ENCODE data around the gene NYAP1.

NYAP1 gene

GRCh38 chr7:100478958-100479660 lies 4.6 kb upstream of the NYAP1 start, which contains the start of gene TSC22D4:
Gene TSC22D4 (minus strand): TSS chr7:100479214. CDS start chr7:100478038, 1,176 bp downstream.
- TF ChIP-seq CTCF (IDR thresholded peaks at IDR 0.05) = no peak
- H3K36me3 Mint-ChIP-seq (ENCODE audit: low read depth) = no peaks in the 10 kb centered on the region
- peak within 1 kb of the TSS; percentile 98 for H3K4me3 Mint-ChIP-seq
- peaks cover 53% of the 10 kb centered on the region for H3K4me1 Mint-ChIP-seq
- H3K9me3 Mint-ChIP-seq = no peaks in the 10 kb centered on the region
- DNase-seq = peak; percentile 90
- H3K27ac Mint-ChIP-seq = peak within 1 kb of the TSS; percentile 96
- H3K27me3 Mint-ChIP-seq (ENCODE audit: low read depth, poor library complexity) = peaks cover 9% of the 10 kb centered on the region

GRCh38 chr7:100481466-100481865 lies 2.3 kb upstream of the NYAP1 start:
- no peak for TF ChIP-seq CTCF (IDR thresholded peaks at IDR 0.05)
- H3K9me3 Mint-ChIP-seq = no peaks in the 10 kb centered on the region
- H3K4me1 Mint-ChIP-seq = peaks cover 62% of the 10 kb centered on the region
- peak overlapping the region; percentile 53 for H3K4me3 Mint-ChIP-seq
- H3K27me3 Mint-ChIP-seq (ENCODE audit: low read depth, poor library complexity) = peaks cover 16% of the 10 kb centered on the region
- DNase-seq = no peak
- no peak overlapping the region for H3K27ac Mint-ChIP-seq
- no peaks in the 10 kb centered on the region for H3K36me3 Mint-ChIP-seq (ENCODE audit: low read depth)

GRCh38 chr7:100482728-100483089 lies 1.0 kb upstream of the NYAP1 start:
- Mint-ChIP-seq H3K4me1 (peaks cover 63% of the 10 kb centered on the region), H3K9me3 (no peaks in the 10 kb centered on the region), H3K27ac (no peak overlapping the region), H3K36me3 (ENCODE audit: low read depth) (peaks cover 5% of the 10 kb centered on the region), H3K27me3 (ENCODE audit: low read depth, poor library complexity) (peaks cover 16% of the 10 kb centered on the region), H3K4me3 (peak overlapping the region; percentile 83)
- no peak for TF ChIP-seq CTCF (IDR thresholded peaks at IDR 0.05)
- DNase-seq = no peak

- peak; percentile 81 for TF ChIP-seq CTCF (IDR thresholded peaks at IDR 0.05)
- Mint-ChIP-seq H3K27ac (no peak overlapping the region), H3K4me3 (peak overlapping the region; percentile 83), H3K4me1 (peaks cover 68% of the 10 kb centered on the region), H3K9me3 (no peaks in the 10 kb centered on the region), H3K27me3 (ENCODE audit: low read depth, poor library complexity) (peaks cover 16% of the 10 kb centered on the region), H3K36me3 (ENCODE audit: low read depth) (peaks cover 5% of the 10 kb centered on the region)
- DNase-seq = peak; percentile 89
These were observed 521 bp upstream of the NYAP1 start for GRCh38 chr7:100483090-100483721.

GRCh38 chr7:100484673-100485045 lies 932 bp downstream of the NYAP1 start:
- DNase-seq = no peak
- peaks cover 14% of the 10 kb centered on the region for H3K27me3 Mint-ChIP-seq (ENCODE audit: low read depth, poor library complexity)
- H3K27ac Mint-ChIP-seq = peak overlapping the region; percentile 13
- no peaks in the 10 kb centered on the region for H3K9me3 Mint-ChIP-seq
- peaks cover 70% of the 10 kb centered on the region for H3K4me1 Mint-ChIP-seq
- H3K4me3 Mint-ChIP-seq = peak overlapping the region; percentile 80
- H3K36me3 Mint-ChIP-seq (ENCODE audit: low read depth) = peaks cover 5% of the 10 kb centered on the region
- TF ChIP-seq CTCF (IDR thresholded peaks at IDR 0.05) = no peak
